HG02588 (cell line): ENCODE results near the gene CREBBP.

Experiments
- ATAC-seq: cut with Tn5 transposase; IDR thresholded peaks from one replicate; pipeline ENCODE4 v1.9.1; 2021; ENCODE audit warnings: mild to moderate bottlenecking, moderate library complexity; ENCODE audit not compliant: unreplicated experiment

Gene CREBBP

DNA sequence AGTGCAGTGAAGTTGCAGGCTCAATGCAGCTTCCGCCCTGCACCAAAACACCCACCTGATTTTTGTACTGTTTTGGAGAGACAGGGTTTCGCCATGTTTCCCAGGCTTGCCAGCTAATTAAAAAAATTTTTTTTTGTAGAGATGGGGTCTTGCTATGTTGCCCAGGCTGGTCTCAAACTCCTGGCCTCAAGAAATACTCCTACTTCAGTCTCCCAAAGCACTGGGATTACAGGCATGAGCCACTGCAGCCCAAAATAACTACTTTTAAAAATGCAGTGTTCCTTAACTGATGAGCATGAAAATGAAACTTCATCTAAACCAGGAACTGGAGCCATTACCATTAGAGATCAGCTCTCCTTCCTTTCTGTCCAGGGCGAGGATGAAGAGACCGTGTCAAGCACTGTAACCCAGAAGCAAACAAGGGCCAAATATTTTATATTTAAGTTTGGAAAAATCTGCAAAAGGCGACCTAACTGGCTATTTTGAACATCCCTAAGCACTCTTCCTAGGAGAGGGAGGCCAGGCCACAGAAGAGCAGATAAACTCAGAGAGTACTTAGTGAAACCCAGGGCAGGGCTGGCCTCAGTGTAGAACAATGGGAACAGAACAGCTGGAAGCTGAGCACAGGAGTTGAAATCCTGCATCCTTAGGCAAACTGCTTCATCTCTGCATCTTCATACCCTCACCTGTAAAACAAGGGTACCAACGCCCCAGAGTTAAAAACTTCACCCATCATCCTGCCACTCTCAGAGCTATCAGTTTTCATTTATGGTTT is 24.0 kb downstream of the CREBBP start:
- ATAC-seq: no peak

GRCh38 chr16:3854750-3855541 is 25.6 kb downstream of the CREBBP start:
- no peak for ATAC-seq

DNA sequence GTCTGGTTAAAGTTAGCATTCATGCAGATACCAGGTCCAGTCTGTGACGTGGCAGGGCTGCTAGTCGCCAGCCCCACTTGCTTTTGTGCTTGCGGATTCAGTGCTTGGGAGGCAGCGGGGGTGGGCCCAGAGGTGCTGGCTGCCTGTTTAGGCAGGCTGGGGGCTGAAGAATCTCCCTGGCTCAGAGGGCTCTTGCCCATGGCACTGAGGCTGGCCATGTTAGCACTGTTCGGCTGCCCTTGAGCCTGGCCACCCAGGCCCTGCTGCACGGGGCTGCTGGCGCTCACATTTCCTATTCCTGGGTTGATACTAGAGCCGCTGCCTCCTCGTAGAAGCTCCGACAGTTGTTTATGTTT is 30.0 kb downstream of the CREBBP start:
- no peak for ATAC-seq

GRCh38 chr16:3849751-3850543 is 30.6 kb downstream of the CREBBP start:
- ATAC-seq: no peak

- ATAC-seq: no peak
Observed at GRCh38 chr16:3846595-3847091, 33.9 kb downstream of the CREBBP start.

- no peak for ATAC-seq
Observed at GRCh38 chr16:3846087-3846486, 34.4 kb downstream of the CREBBP start.

DNA sequence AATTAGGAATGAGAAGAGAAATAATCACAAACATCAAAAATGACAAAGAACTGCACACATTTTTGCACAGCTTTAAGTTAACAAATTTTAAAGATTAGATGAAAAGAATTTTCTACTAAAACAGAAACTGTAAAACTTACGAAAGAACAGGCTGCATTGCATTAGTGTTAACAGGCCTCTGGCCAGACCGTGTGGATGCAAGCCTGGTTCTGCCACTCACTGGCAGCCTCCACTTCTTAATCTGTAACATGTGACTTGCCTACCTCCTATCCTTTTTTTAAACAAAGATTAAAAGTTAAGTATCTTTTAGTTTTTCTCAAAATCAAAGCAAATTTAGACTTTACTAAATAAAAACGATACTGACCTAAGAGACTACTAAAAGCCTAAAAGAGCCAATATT is 37.5 kb downstream of the CREBBP start:
- ATAC-seq: no peak

- ATAC-seq: no peak
Observed at GRCh38 chr16:3841729-3842508, 38.6 kb downstream of the CREBBP start.

DNA sequence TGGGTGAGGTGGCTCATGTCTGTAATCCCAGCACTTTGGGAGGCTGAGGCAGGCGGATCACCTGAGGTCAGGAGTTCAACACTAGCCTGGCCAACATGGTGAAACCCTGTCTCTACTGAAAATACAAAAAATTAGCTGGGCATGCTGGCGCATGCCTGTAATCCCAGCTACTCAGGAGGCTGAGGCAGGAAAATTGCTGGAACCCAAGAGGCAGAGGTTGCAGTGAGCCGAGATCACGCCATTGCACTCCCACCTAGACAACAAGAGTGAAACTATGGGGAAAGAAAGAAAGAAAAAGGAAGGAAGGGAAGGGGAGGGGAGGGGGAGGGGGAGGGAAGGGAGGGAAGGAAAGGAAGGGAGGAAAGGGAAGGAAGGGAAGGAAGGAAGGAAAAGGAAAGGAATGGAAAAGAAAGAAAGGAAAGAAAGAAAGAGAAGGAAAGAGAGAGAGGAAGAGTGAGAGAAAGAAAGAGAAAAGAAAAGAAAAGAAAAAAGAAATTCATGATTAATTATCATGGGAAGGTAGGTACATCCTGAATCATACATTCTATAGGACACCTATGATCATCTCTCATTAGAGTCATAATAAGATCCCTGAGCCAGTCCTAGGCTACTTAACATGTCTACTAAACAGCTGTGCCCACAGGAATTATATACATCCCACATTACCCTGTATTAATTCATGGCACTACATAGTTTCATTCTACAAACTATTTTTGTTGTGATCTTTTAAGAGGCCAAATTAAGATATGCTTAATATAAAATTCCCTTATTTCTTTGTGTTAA is 40.9 kb downstream of the CREBBP start:
- ATAC-seq: no peak

GRCh38 chr16:3838600-3839401 is 41.7 kb downstream of the CREBBP start:
- no peak for ATAC-seq

- no peak for ATAC-seq
Observed at GRCh38 chr16:3837851-3838586, 42.5 kb downstream of the CREBBP start.

DNA sequence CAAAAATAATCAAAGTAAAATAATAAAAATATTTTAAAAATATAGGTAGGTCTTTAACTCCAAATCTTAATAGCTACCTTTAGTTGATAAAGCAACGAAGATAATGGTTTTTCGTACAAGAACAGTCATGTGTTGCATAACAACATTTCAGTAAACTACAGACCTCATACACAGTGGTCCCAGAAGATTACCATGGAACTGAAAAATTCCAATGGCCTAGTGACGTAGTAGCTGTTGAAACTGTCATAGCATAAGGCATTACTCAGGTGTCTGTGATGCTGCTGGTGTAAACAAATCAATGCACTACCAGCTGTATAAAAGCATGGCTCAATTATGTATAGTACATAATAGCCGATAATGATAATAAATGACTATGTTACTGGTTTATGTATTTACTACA is 43.9 kb downstream of the CREBBP start:
- no peak for ATAC-seq

- no peak for ATAC-seq
Observed at GRCh38 chr16:3835089-3835602, 45.4 kb downstream of the CREBBP start.

DNA sequence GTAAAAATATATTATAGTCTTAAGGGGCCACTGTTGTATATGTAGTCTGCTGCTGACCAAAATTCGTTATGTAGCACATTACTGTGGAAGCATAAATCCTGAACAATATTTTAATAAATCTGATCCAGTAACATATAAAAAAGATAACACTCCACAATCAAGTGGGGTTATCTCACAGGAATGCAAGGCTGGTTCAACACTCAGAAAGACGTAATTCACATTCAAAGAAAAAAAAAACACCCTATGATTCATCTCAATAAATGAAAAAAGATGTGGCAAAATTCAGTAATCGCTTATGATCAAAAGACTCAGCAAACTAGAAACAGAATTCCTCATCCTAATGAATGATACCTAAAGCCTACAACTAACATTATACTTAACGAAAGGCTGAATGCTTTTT is 47.8 kb downstream of the CREBBP start:
- ATAC-seq: no peak

GRCh38 chr16:3830625-3831254 is 49.8 kb downstream of the CREBBP start:
- no peak for ATAC-seq

DNA sequence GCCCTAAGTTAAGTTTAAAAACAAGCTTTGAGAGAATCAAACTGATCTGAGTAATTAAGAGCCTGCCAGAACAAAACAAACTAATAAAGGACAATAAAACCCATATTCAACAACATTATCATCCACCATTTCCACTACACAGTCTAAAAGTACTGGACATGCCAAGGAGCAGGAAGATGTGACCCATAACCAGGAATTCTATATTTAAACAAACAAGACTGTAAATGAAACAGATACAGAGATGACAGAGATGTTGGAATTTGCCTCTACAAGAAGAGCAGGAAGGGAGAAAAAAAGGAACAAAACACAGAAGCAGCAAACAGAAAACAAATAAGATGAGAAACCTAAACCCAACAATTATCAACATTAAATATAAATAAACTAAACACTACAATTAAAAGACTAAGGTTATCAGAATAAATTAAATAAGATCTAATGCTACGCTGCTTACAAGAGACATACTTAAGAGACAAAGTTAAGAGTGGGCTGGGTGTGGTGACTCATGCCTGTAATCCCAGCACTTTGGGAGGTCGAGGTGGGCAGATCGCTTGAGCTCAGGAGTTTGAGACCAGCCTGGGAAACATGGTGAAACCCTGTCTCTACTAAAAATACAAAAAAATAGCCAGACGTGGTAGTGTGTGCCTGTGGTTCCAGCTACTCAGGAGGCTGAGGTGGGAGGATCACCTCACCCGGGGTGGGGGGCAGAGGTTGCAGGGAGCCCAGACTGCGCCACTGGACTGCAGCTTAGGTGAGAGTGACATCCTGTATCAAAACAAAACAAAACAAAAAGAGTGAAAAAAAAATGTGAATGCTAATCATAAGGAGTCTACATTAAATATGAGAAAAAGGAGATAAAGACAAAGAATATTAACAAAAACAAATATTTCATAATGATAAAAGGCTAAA is 50.6 kb downstream of the CREBBP start:
- ATAC-seq: no peak

DNA sequence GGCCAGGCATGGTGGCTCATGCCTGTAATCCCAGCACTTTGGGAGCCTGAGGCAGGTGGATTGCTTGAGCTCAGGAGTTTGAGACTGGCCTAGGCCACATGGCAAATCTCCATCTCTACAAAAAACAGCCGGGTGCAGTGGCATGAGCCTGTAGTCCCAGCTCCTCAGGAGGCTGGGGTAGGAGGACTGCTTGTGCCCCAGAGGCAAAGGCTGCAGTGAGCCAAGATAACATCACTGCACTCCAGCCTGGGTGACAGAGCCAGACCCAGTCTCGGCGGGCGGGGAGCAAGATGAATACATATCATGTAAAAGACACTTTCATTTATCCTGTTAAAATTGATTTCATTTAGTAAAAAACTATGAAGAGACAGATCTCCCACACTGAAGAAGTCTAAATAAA is 54.6 kb downstream of the CREBBP start:
- no peak for ATAC-seq
